ENCODE results near the gene ERCC6L2. TPM values are rescaled to one million over a fixed set of nuclear protein-coding genes. Genes with fewer than 3 reads are reported as not detected.

Gene ERCC6L2
- total RNA-seq = 174 TPM

GRCh38 chr9:95875305-95876137 is at the start of gene ERCC6L2:
TSS of gene ERCC6L2 (plus strand) at chr9:95875691. CDS start at chr9:95876039, 348 bp downstream.

Small RNA genes within 50 kb of the gene (small RNA-seq; reads per million reads assigned to genes)
- gene RNA5SP289 (0.08 reads per million), gene RNU2-46P (0.33 reads per million, percentile 29 among the genes with 10 or more reads in this experiment)

Data from diencephalon (tissue), 1 donor.